Measurements from ENCODE around the gene DCAF10.
"Not testable (repeated sequence)": the region's sequence is repeated elsewhere in the genome, so short reads cannot be mapped to it uniquely, and the experiment has no call there.

Gene DCAF10

GRCh38 chr9:37870081-37870798 lies 69.6 kb downstream of the DCAF10 start:
- no peak for DNase-seq (ENCODE audit: low read depth in 2 of 2)

GRCh38 chr9:37870799-37871176 lies 70.2 kb downstream of the DCAF10 start:
- DNase-seq (ENCODE audit: low read depth in 2 of 2), result no peak

- DNase-seq (ENCODE audit: low read depth in 2 of 2), result no peak
These were observed 73.4 kb downstream of the DCAF10 start for GRCh38 chr9:37873955-37874354.

GRCh38 chr9:37876376-37876775 lies 75.8 kb downstream of the DCAF10 start:
- no peak for DNase-seq (ENCODE audit: low read depth in 2 of 2)

GRCh38 chr9:37880916-37881479 lies 80.4 kb downstream of the DCAF10 start:
- DNase-seq (ENCODE audit: low read depth in 2 of 2), result no peak

GRCh38 chr9:37887977-37888583 lies 87.5 kb downstream of the DCAF10 start:
- not testable (repeated sequence) for DNase-seq (ENCODE audit: low read depth in 2 of 2)

- no peak for DNase-seq (ENCODE audit: low read depth in 2 of 2)
These were observed 88.9 kb downstream of the DCAF10 start for GRCh38 chr9:37889536-37889935.

GRCh38 chr9:37891042-37891441 lies 90.4 kb downstream of the DCAF10 start:
- not testable (repeated sequence) for DNase-seq (ENCODE audit: low read depth in 2 of 2)

- DNase-seq (ENCODE audit: low read depth in 2 of 2), result no peak
These were observed 91.5 kb downstream of the DCAF10 start for GRCh38 chr9:37892063-37892462.

GRCh38 chr9:37897665-37898064 lies 97.1 kb downstream of the DCAF10 start:
- DNase-seq (ENCODE audit: low read depth in 2 of 2), result no peak

GRCh38 chr9:37899041-37899440 lies 98.4 kb downstream of the DCAF10 start:
- no peak for DNase-seq (ENCODE audit: low read depth in 2 of 2)

GRCh38 chr9:37902131-37902530 lies 101.5 kb downstream of the DCAF10 start:
- no peak for DNase-seq (ENCODE audit: low read depth in 2 of 2)

- no peak for DNase-seq (ENCODE audit: low read depth in 2 of 2)
These were observed 102.4 kb downstream of the DCAF10 start for GRCh38 chr9:37902796-37903646.

GRCh38 chr9:37903647-37904444 lies 103.2 kb downstream of the DCAF10 start, which contains the start of gene SLC25A51:
Gene SLC25A51, minus strand, starts transcription at chr9:37904127. Its CDS starts 15,577 bp downstream, at chr9:37888550.
- DNase-seq (ENCODE audit: low read depth in 2 of 2), result peak; percentile 87 to 89

- DNase-seq (ENCODE audit: low read depth in 2 of 2), result no peak
These were observed 104.0 kb downstream of the DCAF10 start for GRCh38 chr9:37904445-37905130.

GRCh38 chr9:37905131-37905505 lies 104.5 kb downstream of the DCAF10 start:
- DNase-seq (ENCODE audit: low read depth in 2 of 2), result no peak

GRCh38 chr9:37905776-37906175 lies 105.2 kb downstream of the DCAF10 start:
- DNase-seq (ENCODE audit: low read depth in 2 of 2), result no peak

- no peak for DNase-seq (ENCODE audit: low read depth in 2 of 2)
These were observed 106.0 kb downstream of the DCAF10 start for GRCh38 chr9:37906312-37907239.

GRCh38 chr9:37908283-37908682 lies 107.7 kb downstream of the DCAF10 start:
- DNase-seq (ENCODE audit: low read depth in 2 of 2), result no peak

Measured in stimulated activated CD4-positive, alpha-beta T cell treated with anti-CD3 and anti-CD28 coated beads, Interleukin-15, amount 100 ng/mL, for 48 hours (primary cell).